GM12892 (cell line): Measurements from ENCODE around the gene LTK.

ENCODE experiments used
- DNase-seq: peaks from one replicate; pipeline ENCODE4 v3.0.0; 2011; ENCODE audit not compliant: insufficient read length
- FAIRE-seq: peaks from 2 replicates; lab custom pipeline; 2011; peaks lifted over from hg19 to GRCh38; lab: Jason Lieb, UNC
- POLR2A ChIP-seq: IDR thresholded peaks from 2 replicates; pipeline ENCODE4 v1.6.1; 2011; ENCODE audit warnings: low read depth, low read length, control low read depth
- POLR2AphosphoS5 ChIP-seq: IDR thresholded peaks from 2 replicates; pipeline ENCODE4 v1.6.1; 2011; ENCODE audit warnings: low read depth, low read length, control low read depth
- TAF1 ChIP-seq: IDR thresholded peaks from 2 replicates; pipeline ENCODE4 v1.6.1; 2011; ENCODE audit warnings: low read depth, mild to moderate bottlenecking, control low read depth, low read length, borderline replicate concordance

The LTK gene

GRCh38 chr15:41554343-41554742, 40.7 kb upstream of the LTK start:
- DNase-seq (no peak), FAIRE-seq (no peak)
- TF ChIP-seq POLR2AphosphoS5 (no peak), TAF1 (no peak), POLR2A (no peak)

- FAIRE-seq (no peak), DNase-seq (no peak)
Observed at GRCh38 chr15:41553731-41554130, 40.1 kb upstream of the LTK start.

GRCh38 chr15:41550066-41550775, 36.6 kb upstream of the LTK start:
- DNase-seq (no peak), FAIRE-seq (no peak)
- no peak for TF ChIP-seq TAF1
- TF ChIP-seq POLR2AphosphoS5, result no peak
- TF ChIP-seq POLR2A, result no peak

More at GRCh38 chr15:41553731-41554130, 40.1 kb upstream of the LTK start:
- no peak for TF ChIP-seq TAF1
- no peak for TF ChIP-seq POLR2A
- TF ChIP-seq POLR2AphosphoS5, result no peak

- FAIRE-seq (no peak), DNase-seq (no peak)
- TF ChIP-seq POLR2A (no peak), POLR2AphosphoS5 (no peak), TAF1 (no peak)
Observed at GRCh38 chr15:41546851-41547786, 33.5 kb upstream of the LTK start.

GRCh38 chr15:41545218-41545617, 31.6 kb upstream of the LTK start:
- DNase-seq (no peak), FAIRE-seq (no peak)
- TF ChIP-seq POLR2A (no peak), POLR2AphosphoS5 (no peak), TAF1 (no peak)

GRCh38 chr15:41544650-41545015, 31.0 kb upstream of the LTK start:
- FAIRE-seq, result no peak
- TF ChIP-seq TAF1 (no peak), POLR2AphosphoS5 (no peak), POLR2A (no peak)
- DNase-seq, result no peak

GRCh38 chr15:41543521-41543870, 29.9 kb upstream of the LTK start:
- FAIRE-seq (no peak), DNase-seq (no peak)
- TF ChIP-seq POLR2AphosphoS5 (no peak), POLR2A (no peak), TAF1 (no peak)

GRCh38 chr15:41536866-41537265, 23.2 kb upstream of the LTK start:
- TF ChIP-seq TAF1 (no peak), POLR2AphosphoS5 (no peak), POLR2A (no peak)
- no peak for DNase-seq
- FAIRE-seq, result no peak

GRCh38 chr15:41535544-41535943, 21.9 kb upstream of the LTK start:
- TF ChIP-seq POLR2A, result no peak
- TF ChIP-seq TAF1, result no peak
- TF ChIP-seq POLR2AphosphoS5, result no peak
- no peak for DNase-seq
- no peak for FAIRE-seq

- TF ChIP-seq TAF1 (no peak), POLR2AphosphoS5 (no peak), POLR2A (no peak)
- DNase-seq (no peak), FAIRE-seq (no peak)
Observed at GRCh38 chr15:41530363-41530956, 16.8 kb upstream of the LTK start.

GRCh38 chr15:41523097-41523496, 9.5 kb upstream of the LTK start:
- no peak for TF ChIP-seq TAF1
- no peak for TF ChIP-seq POLR2AphosphoS5
- FAIRE-seq (no peak), DNase-seq (no peak)
